Neural crest cell (in vitro differentiated cells): ENCODE results near the gene AKAP6. TPM values are rescaled to one million over a fixed set of nuclear protein-coding genes. Genes with fewer than 3 reads are reported as not detected.

Experiments
- DNase-seq: peaks from one replicate; pipeline ENCODE4 v3.0.0; 2021; ENCODE audit warnings: low read depth, mixed read lengths, low spot score
- H3K27ac Mint-ChIP-seq: one replicate; pipeline ENCODE4 v1.8.0; 2021; ENCODE audit warnings: mild to moderate bottlenecking, mixed read lengths; ENCODE audit not compliant: unreplicated experiment
- H3K27me3 Mint-ChIP-seq: 2 replicates; pipeline ENCODE4 v1.8.0; 2021; ENCODE audit warnings: low read depth, mild to moderate bottlenecking, mixed read lengths
- H3K36me3 Mint-ChIP-seq: 2 replicates; pipeline ENCODE4 v1.8.0; 2021; ENCODE audit warnings: low read depth, mild to moderate bottlenecking, mixed read lengths
- H3K4me1 Mint-ChIP-seq: 2 replicates; pipeline ENCODE4 v1.8.0; 2021; ENCODE audit warnings: mixed read lengths
- H3K4me3 Mint-ChIP-seq: one replicate; pipeline ENCODE4 v1.8.0; 2021; ENCODE audit warnings: mild to moderate bottlenecking, mixed read lengths
- H3K9me3 Mint-ChIP-seq: 2 replicates; pipeline ENCODE4 v1.8.0; 2021; ENCODE audit warnings: mixed read lengths
- total RNA-seq: library from RNA; stranded (reverse); gene quantifications from 2 replicates; pipeline ENCODE4 v1.2.1, GENCODE V29; 2021
- TF ChIP-seq, protein P1 (sequence below): fragments of 200-600 bp; sonication (generic); conservative IDR thresholded peaks from 2 replicates; pipeline ENCODE4 v1.5.0; 2021; ENCODE audit warnings: antibody characterized with exemption, mild to moderate bottlenecking

AKAP6 gene
- total RNA-seq, 1 donor from 2014 or later = 9.4 TPM

DNA sequence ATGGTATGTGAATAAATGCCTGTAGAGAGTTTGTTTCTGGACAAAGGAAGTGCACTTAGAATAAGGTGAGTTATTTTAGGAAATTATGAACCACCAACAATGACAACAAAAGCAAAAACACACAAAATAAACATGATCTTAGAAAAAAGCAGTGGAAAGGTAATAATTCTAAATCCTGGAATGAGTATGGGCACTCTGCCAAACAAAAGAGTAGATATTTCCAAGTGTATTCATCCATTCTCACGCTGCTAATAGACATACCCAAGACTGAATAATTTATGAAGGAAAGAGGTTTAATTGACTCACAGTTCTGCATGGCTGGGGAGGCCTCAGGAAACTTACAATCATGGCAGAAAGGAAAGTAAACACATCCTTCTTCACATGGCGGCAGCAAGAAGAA, 340.3 kb downstream of the AKAP6 start:
- Mint-ChIP-seq H3K9me3 (peaks cover 11% of the 10 kb centered on the region), H3K36me3 (peaks cover 4% of the 10 kb centered on the region), H3K4me3 (no peak overlapping the region), H3K27ac (no peak overlapping the region), H3K4me1 (no peaks in the 10 kb centered on the region), H3K27me3 (no peaks in the 10 kb centered on the region)
- TF ChIP-seq, protein P1, sequence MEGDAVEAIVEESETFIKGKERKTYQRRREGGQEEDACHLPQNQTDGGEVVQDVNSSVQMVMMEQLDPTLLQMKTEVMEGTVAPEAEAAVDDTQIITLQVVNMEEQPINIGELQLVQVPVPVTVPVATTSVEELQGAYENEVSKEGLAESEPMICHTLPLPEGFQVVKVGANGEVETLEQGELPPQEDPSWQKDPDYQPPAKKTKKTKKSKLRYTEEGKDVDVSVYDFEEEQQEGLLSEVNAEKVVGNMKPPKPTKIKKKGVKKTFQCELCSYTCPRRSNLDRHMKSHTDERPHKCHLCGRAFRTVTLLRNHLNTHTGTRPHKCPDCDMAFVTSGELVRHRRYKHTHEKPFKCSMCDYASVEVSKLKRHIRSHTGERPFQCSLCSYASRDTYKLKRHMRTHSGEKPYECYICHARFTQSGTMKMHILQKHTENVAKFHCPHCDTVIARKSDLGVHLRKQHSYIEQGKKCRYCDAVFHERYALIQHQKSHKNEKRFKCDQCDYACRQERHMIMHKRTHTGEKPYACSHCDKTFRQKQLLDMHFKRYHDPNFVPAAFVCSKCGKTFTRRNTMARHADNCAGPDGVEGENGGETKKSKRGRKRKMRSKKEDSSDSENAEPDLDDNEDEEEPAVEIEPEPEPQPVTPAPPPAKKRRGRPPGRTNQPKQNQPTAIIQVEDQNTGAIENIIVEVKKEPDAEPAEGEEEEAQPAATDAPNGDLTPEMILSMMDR = no peak
- DNase-seq = no peak

DNA sequence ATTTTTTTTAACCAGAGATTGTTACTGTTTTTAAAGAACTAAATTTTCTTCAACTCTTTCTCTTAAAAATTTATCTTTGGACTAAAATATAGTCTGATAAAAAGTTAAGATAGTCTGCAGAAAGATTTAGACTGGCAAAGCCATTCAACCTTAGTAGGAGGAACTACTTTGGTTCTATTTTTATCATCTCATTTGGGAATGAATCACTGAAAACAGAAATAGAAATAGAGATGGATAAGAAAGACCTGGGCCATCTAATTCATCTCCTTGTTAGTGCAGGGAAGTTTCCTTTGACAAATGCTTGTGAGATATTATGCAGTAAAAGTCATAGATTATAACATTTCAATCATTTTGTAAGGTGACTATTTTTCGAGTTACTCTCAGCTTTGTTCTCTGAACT, 346.3 kb downstream of the AKAP6 start:
- H3K4me1 Mint-ChIP-seq = peaks cover 7% of the 10 kb centered on the region
- no peaks in the 10 kb centered on the region for H3K27me3 Mint-ChIP-seq
- no peak overlapping the region for H3K4me3 Mint-ChIP-seq
- no peak overlapping the region for H3K27ac Mint-ChIP-seq
- TF ChIP-seq, protein P1 = no peak
- peaks cover 4% of the 10 kb centered on the region for H3K36me3 Mint-ChIP-seq
- no peak for DNase-seq
- peaks cover 12% of the 10 kb centered on the region for H3K9me3 Mint-ChIP-seq

DNA sequence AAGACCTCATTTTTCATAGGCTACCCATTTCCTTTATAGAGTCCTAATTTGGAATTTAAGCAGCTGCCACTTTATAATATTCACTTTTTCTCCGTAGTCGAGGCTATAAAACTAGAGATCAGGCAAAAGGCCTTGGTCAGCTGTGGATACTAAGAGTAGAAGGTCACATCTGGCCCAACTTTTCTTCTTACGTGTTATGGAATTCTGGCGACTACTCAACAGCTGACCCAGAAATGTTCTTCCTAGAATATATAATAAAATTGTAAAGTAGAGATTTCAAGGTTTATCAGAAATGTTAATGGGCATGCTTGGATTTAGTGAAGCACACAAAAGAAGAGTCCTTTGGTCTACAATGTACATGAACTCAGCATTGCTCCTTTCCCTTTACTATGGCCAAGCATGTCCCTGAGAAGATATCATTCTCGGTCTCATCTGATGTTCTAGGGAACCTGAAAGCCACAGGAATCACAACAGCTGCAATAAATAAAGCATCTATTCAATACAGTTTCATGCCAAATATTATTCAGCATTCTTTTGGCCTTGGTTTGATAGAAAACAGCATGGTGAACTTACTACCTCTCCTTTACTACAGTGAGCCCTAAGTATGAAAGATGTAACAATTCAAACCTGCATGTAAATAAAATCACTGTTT, 348.2 kb downstream of the AKAP6 start:
- no peak overlapping the region for H3K4me3 Mint-ChIP-seq

DNA sequence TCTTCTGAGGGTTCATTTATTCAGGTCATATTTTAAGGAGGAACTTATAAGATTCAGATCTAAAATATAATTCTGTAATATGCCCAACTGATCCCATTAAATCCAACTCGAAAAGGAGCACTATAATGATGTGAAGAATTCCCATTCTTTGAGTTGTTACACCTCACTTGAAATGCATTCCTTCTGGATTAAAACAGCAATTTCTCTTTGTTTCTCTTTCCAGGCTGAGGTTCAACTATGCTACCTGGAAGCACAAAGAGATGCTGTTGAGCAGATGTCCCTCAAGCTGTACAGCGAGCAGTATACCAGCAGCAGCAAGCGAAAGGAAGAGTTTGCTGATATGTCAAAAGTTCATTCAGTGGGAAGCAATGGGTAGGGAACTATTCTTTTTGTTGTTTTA, 349.0 kb downstream of the AKAP6 start:
- TF ChIP-seq, protein P1 = no peak
- Mint-ChIP-seq H3K36me3 (peaks cover 2% of the 10 kb centered on the region), H3K4me1 (peaks cover 8% of the 10 kb centered on the region), H3K4me3 (no peak overlapping the region), H3K27ac (no peak overlapping the region), H3K27me3 (no peaks in the 10 kb centered on the region), H3K9me3 (peaks cover 5% of the 10 kb centered on the region)
- DNase-seq = no peak

More for the DNA sequence above, 348.2 kb downstream of the AKAP6 start:
- Mint-ChIP-seq H3K4me1 (peaks cover 8% of the 10 kb centered on the region), H3K36me3 (peaks cover 2% of the 10 kb centered on the region), H3K27ac (no peak overlapping the region), H3K27me3 (no peaks in the 10 kb centered on the region), H3K9me3 (peaks cover 5% of the 10 kb centered on the region)
- TF ChIP-seq, protein P1 = no peak
- no peak for DNase-seq

DNA sequence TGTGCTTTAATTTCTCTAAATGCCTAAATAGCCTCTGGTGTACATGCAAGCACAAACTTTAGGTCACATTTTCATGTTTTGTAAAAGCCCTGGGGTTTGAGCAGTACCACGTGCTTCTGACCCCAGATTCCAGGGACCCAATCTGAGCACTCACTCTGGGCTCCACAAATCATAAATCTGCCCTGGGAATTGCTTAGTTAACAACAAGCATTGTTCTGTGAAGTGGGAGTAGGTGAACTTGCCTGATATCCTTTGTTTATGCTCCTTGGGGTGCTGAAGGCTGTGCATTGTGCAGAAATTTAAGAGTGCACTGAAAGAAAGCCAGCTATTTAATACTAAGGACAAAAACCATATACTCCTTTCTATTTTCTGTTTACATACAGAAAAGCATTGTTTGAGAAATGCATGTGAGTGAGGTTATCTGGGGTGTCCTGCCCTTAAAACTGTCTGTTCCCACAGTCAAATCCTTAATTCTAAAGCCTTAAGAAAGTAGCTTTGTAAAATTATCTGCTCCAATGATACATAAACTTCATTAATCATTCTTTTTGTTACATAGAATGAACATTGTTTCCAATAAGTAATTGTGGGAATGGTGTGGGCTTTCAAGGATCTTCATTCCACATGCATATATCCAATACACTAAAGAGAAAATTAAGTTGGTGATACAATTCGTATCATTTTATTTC, 351.0 kb downstream of the AKAP6 start:
- no peaks in the 10 kb centered on the region for H3K36me3 Mint-ChIP-seq
- peaks cover 8% of the 10 kb centered on the region for H3K4me1 Mint-ChIP-seq
- no peak overlapping the region for H3K4me3 Mint-ChIP-seq
- no peak for DNase-seq
- no peaks in the 10 kb centered on the region for H3K27me3 Mint-ChIP-seq
- TF ChIP-seq, protein P1 = no peak
- no peak overlapping the region for H3K27ac Mint-ChIP-seq
- peaks cover 2% of the 10 kb centered on the region for H3K9me3 Mint-ChIP-seq
